ENCODE measurements around the gene NCK2. TPM values are rescaled to one million over a fixed set of nuclear protein-coding genes. Genes with fewer than 3 reads are reported as not detected.

NCK2 gene
- total and polyA plus RNA-seq, 4 donors = 19.3 to 54.4 (median 33.9) TPM

DNA sequence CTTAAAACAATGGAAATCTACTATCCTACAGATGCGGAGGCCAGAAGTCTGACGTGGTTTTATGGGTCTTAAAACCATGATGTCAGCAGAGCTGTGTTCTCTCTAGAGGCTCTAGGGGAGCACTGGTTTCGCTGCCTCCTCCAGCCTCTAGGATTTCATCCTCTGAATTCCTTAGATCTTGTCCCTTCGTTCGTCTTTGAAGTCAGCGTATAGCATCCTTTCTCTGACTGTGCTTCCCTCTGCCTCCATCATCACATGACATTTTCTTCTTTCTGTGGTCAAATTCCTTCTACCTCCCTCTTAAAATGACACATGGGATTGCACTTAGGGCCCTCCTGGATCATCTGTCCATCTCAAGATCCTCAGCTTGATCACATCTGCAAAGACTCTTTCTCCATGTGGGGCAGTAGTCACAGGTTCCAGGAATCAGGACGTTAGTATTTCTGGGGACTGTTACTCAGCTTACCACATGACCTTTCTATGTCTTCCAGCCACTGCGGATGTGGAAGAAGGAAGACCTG lies 22.7 kb upstream of the NCK2 start:
- H3K4me3 ChIP-seq = no peak overlapping the region
- H3K36me3 ChIP-seq (ENCODE audit: control insufficient read depth in 4 of 4, insufficient read depth in 4 of 4, low read length in 4 of 4) = no peaks in the 10 kb centered on the region
- TF ChIP-seq, protein P1, sequence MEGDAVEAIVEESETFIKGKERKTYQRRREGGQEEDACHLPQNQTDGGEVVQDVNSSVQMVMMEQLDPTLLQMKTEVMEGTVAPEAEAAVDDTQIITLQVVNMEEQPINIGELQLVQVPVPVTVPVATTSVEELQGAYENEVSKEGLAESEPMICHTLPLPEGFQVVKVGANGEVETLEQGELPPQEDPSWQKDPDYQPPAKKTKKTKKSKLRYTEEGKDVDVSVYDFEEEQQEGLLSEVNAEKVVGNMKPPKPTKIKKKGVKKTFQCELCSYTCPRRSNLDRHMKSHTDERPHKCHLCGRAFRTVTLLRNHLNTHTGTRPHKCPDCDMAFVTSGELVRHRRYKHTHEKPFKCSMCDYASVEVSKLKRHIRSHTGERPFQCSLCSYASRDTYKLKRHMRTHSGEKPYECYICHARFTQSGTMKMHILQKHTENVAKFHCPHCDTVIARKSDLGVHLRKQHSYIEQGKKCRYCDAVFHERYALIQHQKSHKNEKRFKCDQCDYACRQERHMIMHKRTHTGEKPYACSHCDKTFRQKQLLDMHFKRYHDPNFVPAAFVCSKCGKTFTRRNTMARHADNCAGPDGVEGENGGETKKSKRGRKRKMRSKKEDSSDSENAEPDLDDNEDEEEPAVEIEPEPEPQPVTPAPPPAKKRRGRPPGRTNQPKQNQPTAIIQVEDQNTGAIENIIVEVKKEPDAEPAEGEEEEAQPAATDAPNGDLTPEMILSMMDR (IDR thresholded peaks at IDR 0.05; ENCODE audit: control extremely low read depth, extremely low read depth) = no peak
- DNase-seq (no peak), ATAC-seq (ENCODE audit: insufficient read depth, low FRiP score) (no peak)
- H3K4me1 ChIP-seq (ENCODE audit: control insufficient read depth in 5 of 5, insufficient read depth in 5 of 5, low read length in 5 of 5) = peaks cover 0 to 10% (median 0%) of the 10 kb centered on the region in 5 donors
- no peaks in the 10 kb centered on the region for H3K27me3 ChIP-seq (ENCODE audit: control insufficient read depth in 3 of 3, insufficient read depth in 3 of 3, low read length in 2 of 3)
- no peak overlapping the region for H3K27ac ChIP-seq (ENCODE audit: low read depth in 1 of 2, low read length in 1 of 2)
- no peaks in the 10 kb centered on the region for H3K9me3 ChIP-seq (ENCODE audit: control insufficient read depth in 4 of 4, insufficient read depth in 3 of 4, low read length in 3 of 4)
- H3K9ac ChIP-seq (ENCODE audit: insufficient read depth in 1 of 2, low read length in 2 of 2) = no peak overlapping the region
- WGBS, 2 donors = 85 to 86% methylated on average over 8 of the region's 8 CpGs

DNA sequence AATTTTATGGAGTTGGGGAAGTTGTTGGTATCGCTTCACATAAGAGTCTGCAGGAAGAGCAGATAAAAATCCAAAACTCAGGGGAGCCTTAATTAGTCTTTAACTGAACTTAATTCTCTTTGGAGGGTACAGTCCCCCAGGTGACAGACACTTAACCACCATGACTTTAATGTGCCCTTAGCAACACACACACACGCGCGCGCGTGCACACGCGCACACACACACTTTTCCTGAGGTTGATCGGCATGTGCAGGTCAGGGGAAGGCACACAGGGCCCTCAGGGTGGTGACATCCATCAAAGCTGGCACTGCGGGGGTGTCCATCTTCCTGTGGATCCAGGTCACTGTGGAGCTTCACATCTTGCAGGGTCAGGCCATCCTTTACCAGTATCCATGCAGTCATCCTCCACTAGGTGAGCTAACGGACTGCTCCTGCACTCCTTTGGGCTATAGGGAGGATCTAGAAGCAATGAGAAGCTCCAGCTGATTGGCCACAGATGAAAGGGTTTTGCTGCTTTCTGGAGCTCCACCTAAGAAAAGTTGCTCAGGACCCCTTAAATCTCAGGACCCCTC lies 21.9 kb upstream of the NCK2 start:
- H3K4me3 ChIP-seq = no peak overlapping the region
- DNase-seq (no peak), ATAC-seq (ENCODE audit: insufficient read depth, low FRiP score) (no peak)
- TF ChIP-seq, protein P1 (IDR thresholded peaks at IDR 0.05; ENCODE audit: control extremely low read depth, extremely low read depth) = no peak
- no peak overlapping the region for H3K9ac ChIP-seq (ENCODE audit: insufficient read depth in 1 of 2, low read length in 2 of 2)
- H3K27me3 ChIP-seq (ENCODE audit: control insufficient read depth in 3 of 3, insufficient read depth in 3 of 3, low read length in 2 of 3) = peaks cover 0 to 4% (median 0%) of the 10 kb centered on the region in 3 donors
- peaks cover 0 to 10% (median 0%) of the 10 kb centered on the region in 5 donors for H3K4me1 ChIP-seq (ENCODE audit: control insufficient read depth in 5 of 5, insufficient read depth in 5 of 5, low read length in 5 of 5)
- H3K27ac ChIP-seq (ENCODE audit: low read depth in 1 of 2, low read length in 1 of 2) = no peak overlapping the region
- no peaks in the 10 kb centered on the region for H3K36me3 ChIP-seq (ENCODE audit: control insufficient read depth in 4 of 4, insufficient read depth in 4 of 4, low read length in 4 of 4)
- peaks cover 0 to 4% (median 2%) of the 10 kb centered on the region in 4 donors for H3K9me3 ChIP-seq (ENCODE audit: control insufficient read depth in 4 of 4, insufficient read depth in 3 of 4, low read length in 3 of 4)
- 96% methylated on average over 11 of the region's 11 CpGs for WGBS, 2 donors

DNA sequence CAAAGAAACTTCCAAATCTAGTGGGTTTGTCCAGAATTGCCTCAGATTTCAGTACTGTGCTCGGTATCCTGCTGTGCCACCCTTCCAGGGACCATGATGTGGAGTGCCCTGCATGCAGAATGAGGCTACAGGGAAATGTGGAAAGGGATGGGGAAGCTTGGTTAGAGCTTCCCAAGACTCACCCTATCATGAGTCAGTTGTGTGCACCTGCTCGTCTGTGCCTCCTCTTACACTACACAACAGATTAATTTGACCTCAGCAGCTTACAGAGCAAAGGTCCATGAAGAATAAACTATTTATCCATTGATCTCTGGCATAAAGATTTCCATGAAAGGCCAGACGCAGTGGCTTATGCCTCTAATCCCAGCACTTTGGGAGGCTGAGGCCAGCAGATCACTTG lies 21.3 kb upstream of the NCK2 start:
- no peak overlapping the region for H3K27ac ChIP-seq (ENCODE audit: low read depth in 1 of 2, low read length in 1 of 2)
- no peak for DNase-seq
- H3K36me3 ChIP-seq (ENCODE audit: control insufficient read depth in 4 of 4, insufficient read depth in 4 of 4, low read length in 4 of 4) = no peaks in the 10 kb centered on the region
- H3K4me3 ChIP-seq = no peak overlapping the region
- peaks cover 0 to 4% (median 2%) of the 10 kb centered on the region in 4 donors for H3K9me3 ChIP-seq (ENCODE audit: control insufficient read depth in 4 of 4, insufficient read depth in 3 of 4, low read length in 3 of 4)
- no peak overlapping the region for H3K9ac ChIP-seq (ENCODE audit: insufficient read depth in 1 of 2, low read length in 2 of 2)
- H3K27me3 ChIP-seq (ENCODE audit: control insufficient read depth in 3 of 3, insufficient read depth in 3 of 3, low read length in 2 of 3) = peaks cover 0 to 4% (median 0%) of the 10 kb centered on the region in 3 donors
- WGBS, 2 donors = 86 to 88% methylated on average over 3 of the region's 3 CpGs
- TF ChIP-seq, protein P1 (IDR thresholded peaks at IDR 0.05; ENCODE audit: control extremely low read depth, extremely low read depth) = no peak
- no peak for ATAC-seq (ENCODE audit: insufficient read depth, low FRiP score)
- H3K4me1 ChIP-seq (ENCODE audit: control insufficient read depth in 5 of 5, insufficient read depth in 5 of 5, low read length in 5 of 5) = peaks cover 0 to 10% (median 0%) of the 10 kb centered on the region in 5 donors
